ENCODE results near the gene MAML2.

Gene MAML2

DNA sequence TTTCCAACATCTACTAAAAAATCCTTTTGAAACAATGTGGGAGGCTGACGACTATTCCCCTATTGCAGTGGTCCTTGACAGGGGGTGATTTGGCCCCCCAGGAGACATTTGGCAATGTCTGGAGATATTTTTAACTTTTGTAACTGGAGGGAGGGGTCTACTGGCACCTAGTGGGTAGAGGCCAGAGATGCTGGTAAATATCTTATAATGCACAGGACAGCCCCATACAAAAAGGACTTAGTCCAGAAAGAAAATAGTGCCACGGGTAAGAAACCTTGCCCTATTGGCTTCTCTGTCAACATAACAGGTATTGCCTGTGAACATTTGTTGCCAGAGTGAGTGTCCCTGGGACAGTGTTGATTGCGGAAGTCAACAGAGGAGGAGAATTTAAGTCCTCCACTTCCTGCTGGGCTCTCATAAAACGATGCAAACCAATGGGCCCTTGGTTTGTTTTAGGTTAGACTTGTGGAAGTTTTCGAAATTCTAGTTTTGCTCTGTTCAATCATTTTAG is 101.6 kb downstream of the MAML2 start:
- DNase-seq (ENCODE audit: low read depth) = no peak

DNA sequence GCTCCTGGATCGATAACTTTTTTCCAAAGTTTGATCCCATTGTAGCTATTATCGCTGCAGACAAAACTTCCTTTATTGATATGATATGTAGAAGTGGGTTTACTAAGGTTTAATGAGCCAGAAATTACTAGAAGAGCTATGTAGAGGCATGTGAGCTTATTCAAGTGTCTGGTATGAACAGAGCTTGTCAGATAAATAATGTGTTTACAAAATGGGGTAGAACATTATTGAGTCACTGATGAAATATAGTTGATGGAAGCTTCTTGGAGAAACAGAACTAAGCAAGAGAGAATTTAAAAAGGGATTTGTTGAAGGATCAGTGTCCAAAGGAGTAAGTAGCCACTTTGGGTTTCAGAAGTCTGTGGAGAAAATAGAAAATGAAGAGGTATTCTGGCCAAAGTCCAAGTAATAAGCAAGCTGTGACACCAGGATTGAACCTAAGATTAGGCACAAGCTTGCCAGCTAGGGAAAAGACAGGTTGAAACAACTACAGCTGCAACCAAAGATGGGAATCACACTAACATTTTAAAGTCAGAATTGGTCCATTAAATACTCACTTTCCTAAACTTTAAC is 104.3 kb downstream of the MAML2 start:
- DNase-seq (ENCODE audit: low read depth) = no peak

DNA sequence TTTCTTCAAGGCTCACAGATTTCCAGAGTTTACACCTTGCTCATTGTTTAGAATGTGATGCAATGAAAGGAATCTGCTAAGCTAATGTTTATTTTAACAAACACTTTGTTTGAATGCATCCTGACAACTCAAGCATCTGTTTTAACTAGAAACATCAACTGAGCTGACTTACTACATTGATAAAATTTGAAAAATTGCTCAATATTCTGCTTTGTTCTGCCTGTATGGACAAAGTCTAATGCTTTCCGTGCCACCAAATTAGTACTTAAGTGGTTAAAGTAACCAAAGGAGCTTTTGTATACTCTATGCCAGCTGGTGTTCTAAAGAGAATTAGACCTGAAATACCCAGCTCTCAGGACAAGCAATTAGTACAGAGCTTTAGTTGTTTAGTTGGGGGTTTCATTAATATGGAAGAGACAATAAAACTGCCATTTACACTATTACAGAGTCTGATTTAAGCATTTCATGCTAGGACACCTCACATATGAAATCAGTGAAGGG is 105.2 kb downstream of the MAML2 start:
- DNase-seq (ENCODE audit: low read depth) = no peak

DNA sequence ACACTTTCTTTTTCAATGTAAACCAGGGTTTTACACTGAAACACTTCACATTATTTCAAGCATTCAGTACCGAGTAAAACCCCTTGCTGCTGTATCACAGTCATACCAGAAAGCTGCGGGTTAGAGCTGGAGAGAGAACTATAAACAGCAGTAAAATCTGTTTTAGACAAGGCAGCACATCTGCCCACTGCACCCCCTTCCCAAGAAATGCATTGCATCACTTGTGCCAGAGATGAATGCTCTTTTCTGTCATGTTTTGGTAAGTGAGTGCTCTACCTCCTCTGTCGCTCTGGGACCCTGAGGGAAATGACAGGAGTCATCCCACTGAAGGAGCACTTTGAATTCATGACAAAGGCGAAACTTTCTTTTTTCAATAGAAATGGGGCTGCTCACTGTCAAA is 107.2 kb downstream of the MAML2 start:
- DNase-seq (ENCODE audit: low read depth) = no peak

DNA sequence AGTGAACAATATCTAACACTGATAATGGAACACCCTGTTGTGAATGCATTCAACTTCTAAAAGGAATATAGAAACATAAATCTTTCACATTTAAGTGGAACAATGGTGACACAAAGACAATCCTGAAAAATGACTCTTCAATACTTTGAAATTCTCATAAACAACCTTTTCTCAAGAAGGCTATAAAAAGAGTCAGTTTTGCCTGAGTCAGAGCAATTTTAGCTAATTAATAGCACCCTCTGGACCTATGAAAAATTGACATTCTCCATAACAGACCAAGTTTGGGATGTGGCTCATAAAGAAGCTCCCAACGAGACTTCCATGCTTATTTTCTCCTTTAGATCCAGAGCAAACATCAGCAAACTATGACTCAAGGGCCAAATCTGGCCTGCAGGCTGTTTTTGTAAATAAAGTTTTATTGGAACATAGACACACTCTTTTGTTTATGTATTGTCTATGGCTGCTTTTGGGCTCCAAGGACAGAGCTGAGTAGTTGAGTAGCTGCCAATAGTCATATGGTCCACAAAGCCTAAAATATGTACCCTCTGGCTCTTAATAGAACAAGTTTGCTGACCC is 108.0 kb downstream of the MAML2 start:
- DNase-seq (ENCODE audit: low read depth) = no peak

DNA sequence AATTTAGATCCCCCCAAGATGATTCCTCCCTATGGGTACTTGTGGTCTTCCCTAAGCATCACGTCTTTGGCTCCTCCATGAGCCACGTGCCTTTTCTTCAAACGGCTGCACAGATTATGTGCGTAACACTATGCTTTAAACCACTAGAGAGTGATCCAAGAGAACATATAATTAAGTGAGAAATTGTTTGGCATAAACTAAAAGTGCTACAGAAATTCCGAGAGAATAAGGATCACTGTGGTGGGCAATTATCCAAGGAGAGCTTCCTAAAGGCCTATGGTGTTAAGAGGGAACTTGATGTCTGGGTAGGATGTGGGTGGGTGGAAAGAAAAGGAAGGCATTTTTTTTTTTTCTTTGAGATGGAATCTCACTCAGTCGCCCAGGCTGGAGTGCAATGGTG is 110.9 kb downstream of the MAML2 start:
- no peak for DNase-seq (ENCODE audit: low read depth)

DNA sequence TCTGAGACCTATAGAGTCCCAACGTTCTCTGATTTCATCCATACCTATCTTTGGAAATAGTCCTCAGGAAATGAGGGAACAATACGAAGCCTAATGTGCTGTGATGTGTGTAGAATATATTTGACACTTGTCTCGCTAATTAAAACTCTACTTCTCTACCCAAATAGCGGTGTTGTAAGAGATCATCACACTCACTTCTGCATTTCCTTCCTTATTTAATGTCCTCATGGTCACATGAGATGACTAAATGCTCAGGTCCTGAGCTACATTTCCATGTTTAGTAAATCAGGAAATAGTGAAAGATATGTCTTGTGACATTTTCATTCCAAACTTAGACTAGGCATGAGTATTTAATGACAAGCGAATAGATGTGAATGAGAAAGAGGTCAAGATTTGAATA is 112.3 kb downstream of the MAML2 start:
- DNase-seq (ENCODE audit: low read depth) = no peak

DNA sequence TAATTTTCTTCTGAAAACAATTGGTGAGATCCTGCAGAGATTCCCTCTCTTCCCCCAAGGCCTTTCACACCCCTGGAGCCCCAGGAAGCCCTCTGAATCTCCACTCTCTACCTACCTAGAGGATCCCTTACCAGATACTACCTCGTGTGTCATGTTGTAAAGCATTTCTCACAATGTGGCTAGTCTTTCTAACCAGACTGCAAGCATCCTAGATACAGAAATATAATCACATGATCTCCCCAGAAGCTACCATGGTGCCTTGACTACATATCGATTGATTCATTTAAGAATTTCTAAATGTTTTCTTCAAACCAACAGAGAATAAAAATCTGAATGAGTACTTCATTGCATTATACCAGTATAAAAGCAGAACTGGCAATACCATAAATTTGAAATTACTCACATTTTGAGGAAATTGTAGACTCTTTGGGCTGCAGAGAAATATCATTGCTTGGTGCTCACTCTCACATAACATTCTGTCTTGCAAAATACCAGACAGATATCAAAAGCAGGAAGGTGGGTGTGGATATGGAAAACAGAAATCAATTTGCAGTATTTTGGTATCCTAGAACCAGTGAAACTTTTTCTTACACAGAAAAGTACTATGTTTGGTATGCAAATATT is 113.5 kb downstream of the MAML2 start:
- no peak for DNase-seq (ENCODE audit: low read depth)

DNA sequence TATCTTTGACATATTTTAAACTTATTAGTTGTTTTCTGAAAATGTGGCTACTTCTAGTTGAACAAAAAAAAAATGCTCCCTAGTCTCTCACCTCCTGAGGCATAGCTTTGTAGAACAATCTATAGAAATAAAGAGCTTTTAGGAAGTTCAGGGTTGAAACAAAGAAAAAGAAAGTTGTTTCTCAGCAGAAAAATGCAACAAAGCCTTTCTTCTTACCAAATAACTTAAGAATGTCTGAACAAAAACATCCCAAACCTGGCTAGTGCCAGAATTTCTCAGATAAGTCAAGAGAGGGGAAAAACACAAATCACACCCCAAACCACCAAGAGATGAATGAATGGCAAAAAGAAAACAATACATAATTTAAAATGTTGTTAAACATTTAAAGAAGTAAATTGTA is 114.1 kb downstream of the MAML2 start:
- no peak for DNase-seq (ENCODE audit: low read depth)

DNA sequence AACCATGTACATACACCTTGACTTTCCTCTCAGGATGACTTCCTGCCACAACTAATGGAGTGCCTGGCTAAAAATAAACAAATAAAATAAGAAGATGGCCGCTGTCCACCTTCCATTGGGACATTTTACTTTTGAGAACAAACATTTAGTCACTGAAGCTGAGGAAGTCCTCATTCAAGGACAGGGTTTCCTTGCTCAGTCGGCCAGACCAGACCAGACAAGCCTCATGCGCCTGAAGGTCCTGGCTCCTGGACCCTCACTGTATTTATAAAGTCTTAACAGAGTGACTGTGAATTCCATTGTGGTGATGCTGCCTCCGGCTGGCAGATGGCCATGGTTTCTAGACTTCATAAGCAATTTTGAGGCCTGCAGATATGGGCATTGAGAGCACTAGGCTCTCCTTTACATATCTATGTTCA is 114.5 kb downstream of the MAML2 start:
- DNase-seq (ENCODE audit: low read depth) = peak; percentile 79

DNA sequence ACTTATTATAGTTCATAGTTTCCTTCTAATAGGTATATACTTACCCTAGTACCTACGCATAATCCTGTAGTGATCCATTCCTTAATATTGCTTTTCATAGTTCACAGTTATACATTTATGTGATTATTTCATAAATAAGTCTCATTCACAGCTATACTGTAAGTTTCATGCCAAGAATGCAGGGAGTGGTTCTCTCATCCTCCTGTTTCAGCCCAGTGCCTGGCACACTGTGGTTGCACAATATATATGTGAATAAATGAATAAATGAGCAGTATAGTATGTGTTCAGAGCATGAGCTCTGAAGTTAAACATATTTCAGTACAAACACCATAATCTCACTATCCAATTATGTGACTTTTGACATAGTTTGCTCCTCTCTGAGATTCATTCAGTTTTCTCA is 115.8 kb downstream of the MAML2 start:
- no peak for DNase-seq (ENCODE audit: low read depth)

DNA sequence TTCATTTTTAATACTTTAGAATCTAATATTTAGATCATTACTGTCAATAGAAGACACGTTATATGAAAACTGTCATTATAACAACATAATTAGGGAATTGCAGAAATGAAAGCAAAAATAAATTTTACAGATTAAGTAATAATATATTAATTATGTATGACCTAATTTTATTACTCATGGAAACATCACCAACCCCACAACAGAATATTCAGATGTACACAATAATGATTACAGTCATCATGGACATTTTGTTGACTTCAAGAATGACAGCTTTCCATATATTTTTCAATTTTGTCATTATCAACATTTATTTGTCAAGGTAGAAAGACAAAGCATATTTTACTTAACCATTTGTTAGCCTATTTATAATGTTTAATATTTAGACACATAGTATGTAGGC is 119.9 kb downstream of the MAML2 start:
- DNase-seq (ENCODE audit: low read depth) = no peak

DNA sequence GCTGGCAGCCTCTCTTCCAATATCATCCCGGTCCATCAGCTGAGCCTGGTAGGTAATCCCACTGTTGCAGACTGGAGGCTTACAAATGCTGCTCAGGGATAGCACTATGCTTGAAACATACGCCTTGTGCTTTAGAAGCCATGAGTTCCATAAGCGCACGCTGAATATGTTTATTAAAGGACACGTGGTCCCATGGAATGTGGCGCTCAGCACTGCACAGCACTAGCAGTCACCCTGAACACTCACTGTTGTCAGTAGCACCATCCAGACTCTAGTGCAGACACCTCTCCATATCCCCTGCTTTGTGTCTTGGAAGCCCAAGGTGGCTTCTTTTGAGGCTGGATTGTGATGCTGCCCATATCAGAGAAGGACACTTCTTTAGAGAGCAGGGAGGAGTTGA is 120.9 kb downstream of the MAML2 start:
- DNase-seq (ENCODE audit: low read depth) = no peak

DNA sequence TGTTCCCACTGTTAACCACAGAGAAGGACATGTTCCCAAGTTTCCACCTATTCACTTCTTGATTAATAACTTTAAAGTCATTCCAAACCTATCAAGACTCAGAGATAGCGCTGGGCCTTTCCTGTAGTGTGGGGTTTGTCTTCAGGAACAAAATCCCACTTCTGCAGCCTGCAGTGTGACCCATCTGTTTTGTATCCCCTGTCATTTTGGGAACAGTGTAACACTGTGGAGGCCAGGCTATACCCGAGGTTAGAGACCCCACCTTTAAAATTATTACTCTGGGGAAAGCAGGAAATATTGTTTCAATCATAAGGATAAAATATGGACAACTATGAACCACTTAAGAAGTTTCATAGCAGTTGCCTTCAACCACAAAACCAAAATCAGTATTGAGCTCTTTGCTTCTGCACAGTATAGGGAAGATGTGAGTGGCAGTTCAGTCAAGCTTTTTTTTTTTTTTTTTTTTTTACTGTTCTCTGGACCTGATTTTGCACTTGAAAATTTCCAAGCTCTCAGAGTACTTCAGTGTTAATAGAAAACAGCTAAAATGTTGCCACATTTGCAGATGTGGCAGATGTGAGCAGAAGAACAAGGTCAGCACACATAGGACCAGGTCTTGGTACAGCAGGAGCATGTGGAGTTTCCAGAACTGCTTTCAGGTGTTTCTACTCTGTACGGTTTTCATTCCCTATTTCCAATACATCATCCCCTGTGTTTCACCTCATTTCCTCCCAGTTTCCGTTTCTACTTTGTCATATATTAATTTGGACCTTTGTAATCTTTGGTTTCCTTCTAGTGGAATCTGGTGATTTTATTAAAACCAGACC is 121.5 kb downstream of the MAML2 start:
- no peak for DNase-seq (ENCODE audit: low read depth)

DNA sequence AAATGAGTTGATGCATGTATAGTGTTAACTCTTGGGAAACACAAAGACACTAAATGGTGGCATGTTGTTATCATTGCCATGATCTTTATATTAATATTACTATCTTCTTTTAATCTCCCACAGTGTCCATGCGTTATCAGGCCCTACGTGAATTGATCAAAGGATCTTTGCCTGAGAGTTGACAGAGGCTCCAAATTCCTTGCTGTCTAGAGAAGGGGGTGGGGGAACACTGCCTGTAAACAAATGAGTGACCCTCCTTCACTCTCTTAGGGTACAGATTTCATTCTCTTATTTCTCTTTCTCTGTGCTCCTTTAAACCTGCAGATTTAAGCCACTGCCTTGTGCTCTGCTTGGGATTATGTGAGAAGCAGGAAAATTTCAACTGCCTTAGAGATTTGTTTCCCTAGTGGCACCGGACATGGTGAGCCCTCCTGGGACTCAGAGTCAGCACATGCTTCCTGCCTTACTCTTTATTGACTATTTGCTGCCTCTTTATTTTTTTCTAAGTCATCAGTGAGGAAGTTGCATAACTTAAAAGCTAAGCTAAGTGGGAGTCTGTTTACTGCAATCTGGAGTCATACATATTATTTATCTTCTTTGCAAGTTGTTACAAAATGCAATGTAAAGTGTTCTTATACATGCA is 122.9 kb downstream of the MAML2 start:
- peak; percentile 24 for DNase-seq (ENCODE audit: low read depth)

DNA sequence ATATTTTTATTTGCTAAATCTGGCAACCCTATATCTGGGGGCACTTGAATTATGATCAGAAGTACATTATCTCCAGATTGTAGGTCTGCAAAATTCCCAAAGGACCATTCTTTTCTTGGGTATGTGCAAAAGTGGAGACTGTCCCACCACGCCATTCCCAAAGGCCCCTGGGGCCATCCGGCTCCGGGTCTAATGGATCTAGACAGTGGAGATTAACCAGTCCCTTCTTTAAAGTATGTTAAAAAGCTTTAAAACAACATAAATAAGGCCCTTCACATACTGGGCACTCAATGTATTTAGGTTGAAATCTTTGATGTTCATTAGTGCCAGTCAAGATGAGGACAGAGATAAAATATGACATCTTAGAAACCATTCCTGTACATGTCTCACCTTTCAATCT is 124.1 kb downstream of the MAML2 start:
- no peak for DNase-seq (ENCODE audit: low read depth)

DNA sequence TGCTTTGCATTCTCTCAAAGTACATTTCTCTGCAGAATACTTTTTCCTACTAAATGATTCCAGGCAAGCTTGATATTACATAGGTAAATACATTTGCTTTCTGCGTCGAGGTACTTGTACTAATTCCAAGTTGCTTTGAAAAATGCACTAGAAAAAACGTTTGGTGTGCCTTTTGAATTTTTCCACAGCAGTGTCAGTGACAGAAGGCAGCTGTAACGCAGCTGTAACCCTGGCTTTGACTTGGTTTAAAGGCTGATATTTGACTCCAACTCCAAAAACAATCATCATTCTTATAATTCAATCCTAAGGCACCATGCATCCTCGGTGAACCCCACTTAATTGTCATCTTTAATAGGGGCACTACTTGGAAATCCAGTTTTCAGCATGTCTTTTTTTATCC is 125.0 kb downstream of the MAML2 start:
- DNase-seq (ENCODE audit: low read depth) = no peak

DNA sequence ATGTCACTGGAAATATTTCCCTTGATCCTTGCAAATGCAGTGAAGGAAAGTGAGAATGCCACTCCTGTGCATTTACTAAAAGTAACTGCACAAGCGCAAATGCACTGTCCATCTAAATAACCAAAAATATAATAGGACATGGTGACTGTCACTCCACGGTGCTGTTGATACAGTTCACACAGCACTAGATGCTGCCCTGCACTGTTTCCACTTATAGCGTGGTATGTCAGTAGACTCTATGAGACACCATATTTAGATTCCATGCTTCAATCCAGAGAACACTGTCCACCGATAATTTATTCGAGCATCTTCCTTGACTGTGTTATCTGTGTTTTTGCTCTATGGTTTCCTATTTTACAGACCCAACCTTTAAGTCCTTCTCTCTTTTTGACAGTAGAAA is 125.8 kb downstream of the MAML2 start:
- no peak for DNase-seq (ENCODE audit: low read depth)

DNA sequence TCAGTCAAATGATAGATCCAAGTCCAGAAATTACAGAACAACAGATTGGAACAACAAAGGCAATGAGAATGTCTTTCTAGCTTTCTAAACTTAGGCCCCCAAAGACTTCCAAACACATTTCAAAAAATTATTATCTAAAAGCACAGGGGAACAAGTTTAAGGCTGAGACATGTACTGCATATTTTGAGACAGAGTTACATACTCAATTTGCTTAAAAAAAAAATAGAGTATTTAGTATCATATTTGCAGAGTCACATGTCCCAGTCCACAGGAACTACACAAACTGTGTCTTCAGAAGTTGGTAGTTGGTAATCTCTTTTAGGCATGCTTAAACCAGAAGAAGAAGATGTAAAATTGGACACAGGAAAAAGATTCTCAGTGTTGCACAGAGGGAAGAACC is 127.2 kb downstream of the MAML2 start:
- no peak for DNase-seq (ENCODE audit: low read depth)

DNA sequence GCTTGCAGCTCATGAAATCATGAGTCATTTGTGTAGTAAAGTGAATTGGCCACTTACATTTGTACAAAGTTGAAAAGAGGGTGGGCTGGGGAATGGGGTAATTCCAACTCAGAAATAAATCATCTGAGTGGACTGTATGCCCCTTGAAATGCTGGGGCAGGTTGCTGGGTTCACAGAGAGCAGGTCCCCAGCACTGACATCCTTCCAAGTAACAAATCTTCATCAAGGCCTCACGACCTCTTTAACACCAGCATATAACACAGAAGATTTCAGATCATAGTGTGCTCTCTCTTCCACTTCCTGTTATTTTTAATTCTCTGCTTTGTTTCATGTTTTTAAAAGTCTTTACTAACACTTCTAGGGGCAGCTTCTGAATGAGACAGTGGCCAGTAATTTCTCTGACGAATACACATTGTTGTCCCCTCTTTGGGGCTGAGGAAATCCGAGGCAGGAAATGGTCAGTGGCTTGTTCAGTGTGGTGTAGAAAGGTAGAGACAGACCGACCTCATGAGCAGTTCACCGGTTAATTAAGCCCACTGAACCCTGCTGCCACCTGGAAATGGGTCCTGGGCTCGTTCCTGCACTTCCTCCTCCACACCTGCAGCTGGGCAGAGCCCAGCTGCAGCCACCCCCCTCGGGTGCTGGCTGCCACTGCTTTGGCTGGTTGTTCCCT is 127.7 kb downstream of the MAML2 start:
- DNase-seq (ENCODE audit: low read depth) = no peak

DNA sequence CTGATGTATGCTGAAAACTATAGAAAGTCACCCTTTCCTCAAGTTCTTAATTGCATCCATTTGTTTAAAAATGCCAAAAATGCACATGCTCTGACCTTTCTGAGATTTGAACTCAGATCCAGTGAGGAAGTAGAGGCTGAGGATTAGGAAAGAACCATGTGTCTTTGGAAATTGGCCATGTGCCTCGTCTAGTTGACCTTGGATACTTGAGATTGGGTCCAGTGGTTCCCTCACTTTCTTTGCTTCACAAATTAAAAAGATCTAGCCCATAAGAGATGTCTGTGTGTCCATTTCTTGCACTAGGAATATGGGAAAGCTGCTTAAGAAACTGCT is 128.3 kb downstream of the MAML2 start:
- no peak for DNase-seq (ENCODE audit: low read depth)

DNA sequence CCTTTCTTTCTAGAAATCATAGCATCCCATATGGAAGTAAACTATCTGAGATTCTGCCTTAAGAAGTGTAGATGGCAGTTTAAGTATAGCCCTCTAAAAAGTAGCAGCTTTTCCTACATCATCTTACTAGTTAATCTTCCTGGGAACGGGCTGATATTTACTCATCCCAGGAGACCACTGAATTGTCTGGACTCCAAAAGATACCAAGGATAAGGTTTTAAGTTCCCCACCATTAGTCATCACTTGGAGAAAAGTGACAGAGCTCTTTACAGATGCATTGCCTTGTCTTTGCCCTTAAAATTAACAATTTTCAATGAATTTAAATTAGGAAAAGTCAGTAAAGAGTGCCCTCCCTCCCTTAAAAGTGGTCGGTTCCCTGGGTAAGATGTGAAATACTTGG is 129.5 kb downstream of the MAML2 start:
- peak; percentile 15 for DNase-seq (ENCODE audit: low read depth)

All from HS-5 (cell line).